Stimulated activated naive B cell treated with anti-CD40 and anti-IgM and Interleukin-4, amounts not matched to agents 10 μg/mL and 1 μg/mL and 100 μg/mL, for 72 hours (primary cell): ENCODE measurements around the gene NRG2.

Experiments used
- ATAC-seq, 2 donors: fragments of 150-1000 bp; cut with Tn5 transposase; replicated peaks; 2 replicates each; pipeline ENCODE4 v1.10.0; 2021; ENCODE audit warnings: moderate library complexity in 1 of 2
- DNase-seq: peaks from one replicate; pipeline ENCODE4 v3.0.0; 2021
- H3K27ac Mint-ChIP-seq: one replicate; pipeline ENCODE4 v1.8.0; 2022; ENCODE audit warnings: mild to moderate bottlenecking, mixed read lengths
- H3K27me3 Mint-ChIP-seq, 2 donors: one replicate each; pipeline ENCODE4 v1.8.0; 2022; ENCODE audit warnings: mixed read lengths in 2 of 2
- H3K36me3 Mint-ChIP-seq, 2 donors: one replicate each; pipeline ENCODE4 v1.8.0; 2022; ENCODE audit warnings: mixed read lengths in 2 of 2, mild to moderate bottlenecking in 1 of 2
- H3K4me1 Mint-ChIP-seq, 2 donors: one replicate each; pipeline ENCODE4 v1.8.0; 2022; ENCODE audit warnings: mixed read lengths in 2 of 2, mild to moderate bottlenecking in 1 of 2
- H3K4me3 Mint-ChIP-seq, 2 donors: one replicate each; pipeline ENCODE4 v1.8.0; 2022; ENCODE audit warnings: mild to moderate bottlenecking in 2 of 2, mixed read lengths in 2 of 2, moderate library complexity in 1 of 2
- H3K9me3 Mint-ChIP-seq, 2 donors: one replicate each; pipeline ENCODE4 v1.8.0; 2022; ENCODE audit warnings: mixed read lengths in 2 of 2, mild to moderate bottlenecking in 1 of 2

NRG2 gene

DNA sequence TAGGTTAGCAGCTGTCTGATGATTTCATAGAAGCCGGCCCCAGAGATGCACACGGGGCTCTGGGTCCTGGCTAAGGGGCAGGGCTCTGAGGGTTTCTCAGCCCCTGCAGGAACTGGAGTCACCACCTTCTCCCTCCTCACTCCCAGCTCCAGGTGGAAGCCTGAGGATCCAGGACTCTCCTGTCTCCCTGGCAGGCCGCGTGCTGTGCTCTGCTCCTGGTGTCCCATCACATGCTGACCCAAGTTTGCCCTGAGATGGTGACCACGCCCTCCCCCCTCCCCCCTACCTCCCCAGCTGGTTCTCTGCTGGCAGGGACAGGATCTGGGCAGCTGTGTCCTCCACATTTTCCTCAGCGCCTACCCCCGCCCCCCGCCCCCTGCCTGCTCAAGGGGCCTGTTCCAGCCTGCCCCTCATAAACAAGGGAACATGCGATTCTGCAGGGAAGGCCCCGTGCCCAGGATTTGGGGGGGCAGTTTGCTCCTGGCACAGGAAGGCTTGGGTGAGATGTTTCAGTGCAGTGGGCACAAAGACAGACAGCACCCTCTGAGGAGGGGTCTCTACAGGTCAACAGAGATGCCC, 160.0 kb downstream of the NRG2 start:
- no peak for ATAC-seq
- H3K9me3 Mint-ChIP-seq, result no peaks in the 10 kb centered on the region
- peaks cover 33 to 50% of the 10 kb centered on the region in 2 donors for H3K27me3 Mint-ChIP-seq
- H3K36me3 Mint-ChIP-seq, result no peaks in the 10 kb centered on the region
- no peak for DNase-seq
- H3K4me1 Mint-ChIP-seq, result peaks cover 0 to 4% of the 10 kb centered on the region in 2 donors
- H3K4me3 Mint-ChIP-seq, result no peak overlapping the region
- no peak overlapping the region for H3K27ac Mint-ChIP-seq

DNA sequence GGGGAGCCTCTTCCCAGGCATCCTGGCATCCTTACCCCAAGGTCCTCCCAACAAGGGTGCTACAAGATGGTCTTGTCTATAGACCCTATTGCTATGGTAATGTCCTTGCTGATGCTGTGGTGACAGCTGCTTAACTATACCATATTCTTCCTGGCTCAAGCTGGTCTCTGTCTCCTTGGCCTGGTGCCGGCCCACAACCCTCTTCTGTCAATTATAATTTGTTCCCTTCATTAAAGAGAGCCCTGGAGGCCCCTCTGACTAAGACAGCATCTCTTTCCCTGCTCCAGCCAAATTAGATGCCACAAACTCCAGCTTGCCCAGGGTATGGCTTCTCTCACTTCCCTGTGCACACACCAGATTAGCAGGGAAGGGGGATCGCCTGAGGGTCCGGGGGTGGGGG, 160.8 kb downstream of the NRG2 start:
- DNase-seq, result no peak
- H3K4me3 Mint-ChIP-seq, result no peak overlapping the region
- H3K27me3 Mint-ChIP-seq, result peaks cover 28 to 47% of the 10 kb centered on the region in 2 donors
- H3K36me3 Mint-ChIP-seq, result no peaks in the 10 kb centered on the region
- H3K27ac Mint-ChIP-seq, result no peak overlapping the region
- no peak for ATAC-seq
- peaks cover 0 to 4% of the 10 kb centered on the region in 2 donors for H3K4me1 Mint-ChIP-seq
- H3K9me3 Mint-ChIP-seq, result no peaks in the 10 kb centered on the region

DNA sequence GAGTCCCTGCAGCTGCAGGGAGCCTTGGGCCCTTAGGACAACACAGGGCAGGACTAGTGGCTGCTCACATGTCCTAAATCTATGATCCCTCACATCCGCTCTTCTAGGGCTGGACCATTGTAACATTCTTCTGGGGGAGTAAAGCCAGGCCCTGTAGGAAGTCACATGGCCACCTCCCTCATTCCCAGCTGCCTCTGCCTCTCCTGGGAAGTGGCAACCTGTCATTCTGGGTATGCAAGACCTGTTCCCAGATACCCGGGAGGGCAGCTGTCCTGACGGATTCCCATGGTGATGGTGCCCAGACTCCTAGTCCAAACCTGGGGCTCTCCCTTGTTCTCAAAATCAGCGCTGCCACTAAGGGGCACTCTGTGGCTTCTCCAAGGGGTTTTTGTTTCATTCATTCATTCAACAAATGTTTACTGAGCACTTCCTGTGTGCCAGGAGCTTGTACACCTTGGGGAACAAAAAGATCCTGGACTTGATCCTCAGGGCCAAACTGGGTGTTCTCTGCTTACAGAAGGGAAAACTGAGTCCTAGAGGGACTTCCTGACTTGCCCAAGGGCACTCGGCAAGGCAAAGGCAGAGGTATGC, 161.9 kb downstream of the NRG2 start:
- H3K36me3 Mint-ChIP-seq, result no peaks in the 10 kb centered on the region
- no peaks in the 10 kb centered on the region for H3K9me3 Mint-ChIP-seq
- H3K27ac Mint-ChIP-seq, result no peak overlapping the region
- ATAC-seq (no peak), DNase-seq (no peak)
- H3K27me3 Mint-ChIP-seq, result peaks cover 27 to 44% of the 10 kb centered on the region in 2 donors
- H3K4me1 Mint-ChIP-seq, result peaks cover 0 to 4% of the 10 kb centered on the region in 2 donors
- H3K4me3 Mint-ChIP-seq, result no peak overlapping the region

DNA sequence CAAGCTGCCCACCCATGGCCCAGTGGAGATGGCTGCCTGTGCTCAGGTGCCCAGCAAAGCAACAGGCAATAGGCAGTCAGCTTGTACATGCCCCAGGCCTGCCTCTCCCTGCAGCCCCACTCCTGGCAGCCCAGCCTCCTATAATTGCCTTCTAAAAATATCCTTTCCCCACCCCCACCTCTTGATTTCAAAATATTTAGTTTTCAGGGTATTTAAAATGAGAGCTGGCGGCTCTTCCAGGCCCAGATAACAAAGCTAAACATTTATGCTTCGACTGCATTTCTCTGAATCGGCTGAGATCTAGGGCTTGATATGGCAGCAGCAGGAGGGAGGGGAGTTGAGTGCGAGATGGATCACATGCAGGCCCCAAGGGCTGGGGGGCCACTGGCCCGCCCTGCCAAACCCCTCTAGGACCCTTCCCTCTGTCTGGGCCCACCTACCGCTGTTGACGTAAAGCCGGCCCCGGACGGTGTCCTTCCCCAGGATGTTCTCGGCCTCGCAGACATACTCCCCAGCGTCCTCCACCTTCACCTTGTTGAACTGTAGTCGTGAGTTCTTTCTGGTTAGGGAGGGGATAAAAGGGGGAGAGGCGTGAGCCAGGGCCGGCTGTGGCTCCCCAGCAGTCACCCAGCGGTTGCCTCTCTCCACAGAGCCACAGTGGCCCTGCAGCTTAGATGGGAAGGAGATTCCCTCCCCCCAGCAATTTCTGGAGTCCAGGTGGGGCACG, 162.5 kb downstream of the NRG2 start:
- DNase-seq (no peak), ATAC-seq (no peak)
- H3K27me3 Mint-ChIP-seq, result peaks cover 26 to 50% of the 10 kb centered on the region in 2 donors
- peaks cover 2 to 3% of the 10 kb centered on the region in 2 donors for H3K9me3 Mint-ChIP-seq
- no peak overlapping the region for H3K4me3 Mint-ChIP-seq
- H3K27ac Mint-ChIP-seq, result no peak overlapping the region
- H3K4me1 Mint-ChIP-seq, result no peaks in the 10 kb centered on the region
- no peaks in the 10 kb centered on the region for H3K36me3 Mint-ChIP-seq

DNA sequence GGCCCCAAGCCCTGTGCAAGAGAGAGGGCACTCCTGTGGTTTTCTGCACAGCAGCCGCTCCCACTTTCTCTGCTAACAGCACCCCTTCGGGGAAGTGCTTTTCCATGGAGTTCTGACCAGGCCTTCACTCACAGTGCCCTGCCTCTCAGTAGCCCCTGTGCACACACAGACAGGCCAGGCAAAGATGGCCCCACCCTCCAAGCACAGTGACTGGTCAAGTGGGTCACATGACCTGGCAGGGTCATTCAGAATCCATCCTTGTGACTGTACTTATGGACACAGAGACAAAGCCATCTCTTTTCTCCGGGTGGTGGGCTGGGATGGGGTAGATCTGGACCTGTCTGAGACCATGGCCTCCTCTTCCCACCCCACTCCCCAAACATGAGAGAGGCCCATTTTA, 165.0 kb downstream of the NRG2 start:
- no peak overlapping the region for H3K27ac Mint-ChIP-seq
- no peaks in the 10 kb centered on the region for H3K4me1 Mint-ChIP-seq
- peaks cover 2 to 3% of the 10 kb centered on the region in 2 donors for H3K9me3 Mint-ChIP-seq
- ATAC-seq (no peak), DNase-seq (no peak)
- no peaks in the 10 kb centered on the region for H3K36me3 Mint-ChIP-seq
- peaks cover 12 to 47% of the 10 kb centered on the region in 2 donors for H3K27me3 Mint-ChIP-seq
- no peak overlapping the region for H3K4me3 Mint-ChIP-seq

DNA sequence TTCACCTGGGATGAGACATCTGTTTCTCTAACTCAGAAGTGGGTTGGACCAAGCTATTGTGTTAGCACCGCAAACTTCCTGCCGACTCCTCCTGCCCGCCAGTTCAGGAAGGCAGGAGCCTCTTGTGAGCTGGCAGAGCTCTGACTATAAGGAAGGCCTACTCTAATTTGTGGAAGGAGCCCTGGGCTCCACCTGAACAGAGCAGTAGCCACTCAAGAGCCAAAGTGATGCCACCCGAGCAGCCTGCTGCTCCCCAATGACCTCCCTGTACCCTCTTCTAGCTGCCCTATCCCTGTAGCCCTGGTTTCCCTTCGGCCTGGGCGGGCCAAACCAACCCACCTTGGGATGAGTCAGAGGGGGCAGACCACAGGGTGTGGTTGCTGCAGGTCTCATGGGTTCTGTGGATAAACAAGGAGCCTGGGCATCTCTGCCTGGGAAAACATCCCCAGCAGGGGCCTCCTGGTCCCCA, 165.9 kb downstream of the NRG2 start:
- Mint-ChIP-seq H3K36me3 (no peaks in the 10 kb centered on the region), H3K27ac (no peak overlapping the region), H3K27me3 (peaks cover 17 to 49% of the 10 kb centered on the region in 2 donors), H3K4me1 (no peaks in the 10 kb centered on the region), H3K4me3 (no peak overlapping the region), H3K9me3 (peaks cover 2 to 3% of the 10 kb centered on the region in 2 donors)
- DNase-seq, result no peak
- no peak for ATAC-seq

DNA sequence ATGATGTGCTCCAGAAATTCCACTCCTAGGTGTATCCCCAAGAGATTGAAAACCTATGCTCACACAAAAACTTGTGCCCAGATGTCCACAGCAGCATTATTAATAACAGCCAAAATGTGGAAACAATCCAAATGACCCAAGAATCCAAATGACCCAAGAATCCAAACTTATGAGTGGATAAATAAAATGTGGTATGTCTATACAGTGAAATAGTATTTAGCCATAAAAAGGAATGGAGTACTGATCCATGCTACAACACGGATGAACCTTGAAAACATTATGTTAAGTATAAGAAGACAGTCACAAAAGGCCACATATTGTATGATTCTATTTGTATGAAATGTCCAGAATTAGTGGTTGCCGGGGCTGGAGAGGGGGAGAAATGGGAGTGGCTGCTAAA, 167.1 kb downstream of the NRG2 start:
- no peaks in the 10 kb centered on the region for H3K4me1 Mint-ChIP-seq
- ATAC-seq, result no peak
- H3K9me3 Mint-ChIP-seq, result peaks cover 2 to 3% of the 10 kb centered on the region in 2 donors

DNA sequence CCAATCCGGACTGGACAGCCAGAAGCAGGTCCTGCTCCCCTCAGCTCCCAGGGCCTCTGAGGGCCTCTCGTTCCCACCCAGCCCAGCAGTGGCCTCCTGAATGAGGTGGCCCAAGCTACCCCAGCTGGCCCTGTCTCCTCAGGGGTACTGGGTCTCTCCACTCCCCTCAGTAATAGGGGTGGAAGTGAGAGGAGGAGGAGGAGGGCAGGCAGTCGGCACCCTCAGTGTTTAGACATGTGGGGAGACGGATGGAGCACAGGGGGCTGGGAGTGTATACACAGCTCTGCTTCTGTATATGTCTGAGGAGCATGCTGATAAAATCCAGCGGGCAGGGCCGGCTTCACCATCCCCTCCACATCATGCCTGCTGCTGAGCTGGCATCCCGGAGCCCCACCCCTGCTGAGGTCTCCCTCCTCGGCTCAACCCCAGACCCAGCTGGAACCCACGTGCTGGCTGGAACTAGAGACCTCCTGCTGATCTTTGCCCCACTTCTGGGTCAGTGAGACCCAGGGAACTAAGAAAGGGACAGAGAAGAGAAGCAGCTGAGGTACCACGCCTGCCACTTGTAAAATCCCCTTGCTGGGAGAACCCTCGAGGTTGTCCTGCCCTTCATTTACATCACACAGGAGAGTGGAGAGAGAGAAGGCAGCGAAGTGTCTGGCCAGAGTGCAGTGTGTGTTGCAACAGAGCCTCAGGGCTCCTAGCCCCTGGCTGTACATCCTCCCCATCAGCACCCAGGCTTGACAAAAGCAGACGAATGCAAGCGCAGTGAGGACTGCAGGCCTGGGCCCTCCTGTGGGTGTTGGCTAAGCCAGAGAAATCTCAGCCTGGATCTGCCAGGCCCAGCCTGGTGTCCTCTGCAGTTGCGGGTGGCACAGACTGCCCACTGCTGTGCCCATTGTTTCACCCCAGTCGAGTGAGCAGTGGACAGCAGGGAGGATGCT, 170.0 kb downstream of the NRG2 start:
- Mint-ChIP-seq H3K4me3 (no peak overlapping the region), H3K27ac (no peak overlapping the region), H3K4me1 (no peaks in the 10 kb centered on the region), H3K27me3 (peaks cover 36 to 52% of the 10 kb centered on the region in 2 donors), H3K9me3 (peaks cover 2 to 3% of the 10 kb centered on the region in 2 donors), H3K36me3 (no peaks in the 10 kb centered on the region)
- ATAC-seq, result no peak
- no peak for DNase-seq

More for the DNA sequence above, 167.1 kb downstream of the NRG2 start:
- Mint-ChIP-seq H3K27ac (no peak overlapping the region), H3K27me3 (peaks cover 24 to 48% of the 10 kb centered on the region in 2 donors), H3K4me3 (no peak overlapping the region), H3K36me3 (no peaks in the 10 kb centered on the region)
- no peak for DNase-seq

DNA sequence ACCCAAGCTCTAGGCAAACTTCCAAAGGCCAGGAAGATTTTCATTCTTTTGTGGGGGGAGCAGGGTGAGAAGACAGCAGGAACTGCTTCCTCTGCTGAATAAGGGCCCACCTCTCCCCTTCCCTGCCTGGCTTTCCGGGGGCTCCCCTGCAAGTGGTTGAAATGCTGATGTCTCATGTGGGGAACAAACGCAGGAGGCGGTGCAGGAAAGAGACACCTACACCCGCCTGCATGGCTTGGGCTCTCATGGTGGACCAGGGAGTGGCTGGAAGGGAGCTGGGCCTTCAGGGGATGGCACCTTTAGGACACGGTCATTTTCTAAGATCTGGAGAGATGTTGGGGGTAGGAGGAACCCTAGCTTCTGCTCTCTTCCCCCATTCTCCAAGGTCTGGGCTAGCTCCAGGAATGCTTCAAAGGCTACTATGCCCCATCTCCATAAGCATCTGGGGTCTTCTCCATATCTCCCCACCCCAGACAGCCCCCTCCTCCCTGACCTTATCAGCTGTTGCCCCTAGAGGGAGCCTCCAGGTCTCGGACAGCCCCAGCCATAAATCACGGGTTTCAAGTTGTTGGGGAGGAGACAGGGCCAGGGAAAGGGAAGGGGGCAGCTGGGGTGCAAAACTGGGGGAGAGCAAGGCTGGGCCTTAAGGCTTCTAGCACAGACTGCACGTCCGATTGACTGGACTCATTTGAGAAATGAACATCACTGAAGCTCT, 170.9 kb downstream of the NRG2 start:
- no peak for DNase-seq
- Mint-ChIP-seq H3K27me3 (peaks cover 42 to 58% of the 10 kb centered on the region in 2 donors), H3K4me1 (no peaks in the 10 kb centered on the region), H3K4me3 (no peak overlapping the region), H3K36me3 (no peaks in the 10 kb centered on the region), H3K27ac (no peak overlapping the region), H3K9me3 (peaks cover 2 to 3% of the 10 kb centered on the region in 2 donors)
- no peak for ATAC-seq

DNA sequence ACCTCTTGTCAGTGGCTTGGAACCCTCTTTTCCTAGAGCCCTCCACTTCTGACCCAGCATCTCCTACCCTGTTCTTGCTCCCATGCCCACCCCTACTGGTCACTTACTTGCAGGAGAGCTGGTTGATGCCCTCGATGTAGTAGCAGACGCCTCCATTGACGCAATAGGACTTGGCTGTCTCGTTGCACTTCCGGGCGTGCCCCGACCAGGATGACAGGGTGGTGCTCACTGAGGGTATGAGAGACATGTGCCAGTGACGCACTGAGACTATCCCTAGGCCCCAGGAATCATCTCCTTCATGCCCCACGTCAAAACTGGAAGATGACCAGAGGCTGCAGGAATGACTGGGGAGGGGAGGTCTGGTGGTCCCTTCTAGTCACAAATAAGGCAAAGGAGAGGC, 171.5 kb downstream of the NRG2 start:
- Mint-ChIP-seq H3K9me3 (peaks cover 2 to 3% of the 10 kb centered on the region in 2 donors), H3K27ac (no peak overlapping the region), H3K4me3 (no peak overlapping the region), H3K27me3 (peaks cover 48 to 64% of the 10 kb centered on the region in 2 donors), H3K36me3 (no peaks in the 10 kb centered on the region), H3K4me1 (no peaks in the 10 kb centered on the region)
- DNase-seq, result no peak
- no peak for ATAC-seq

DNA sequence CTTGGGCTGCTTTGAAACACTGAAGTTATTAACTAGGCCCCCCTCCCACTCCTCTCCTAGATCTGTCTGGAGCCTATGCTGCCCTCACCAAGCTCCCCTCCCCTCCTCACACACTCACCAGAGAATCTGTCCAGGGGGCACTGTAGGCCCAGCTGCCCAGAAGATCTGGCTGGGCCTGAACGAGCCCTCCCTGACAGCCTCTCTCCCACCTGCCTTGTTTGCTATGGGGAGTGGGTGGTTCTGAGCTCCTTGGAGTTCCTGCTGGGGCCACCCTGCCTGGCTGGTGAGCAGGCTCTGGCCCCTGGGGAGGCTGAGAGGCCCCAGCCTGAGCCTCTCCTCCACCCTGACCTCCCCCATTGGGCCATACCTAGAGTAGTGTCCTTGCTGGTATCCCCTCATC, 172.4 kb downstream of the NRG2 start:
- H3K9me3 Mint-ChIP-seq, result no peaks in the 10 kb centered on the region
- peaks cover 49 to 66% of the 10 kb centered on the region in 2 donors for H3K27me3 Mint-ChIP-seq
- H3K36me3 Mint-ChIP-seq, result no peaks in the 10 kb centered on the region
- no peak overlapping the region for H3K27ac Mint-ChIP-seq
- H3K4me3 Mint-ChIP-seq, result no peak overlapping the region
- ATAC-seq (no peak), DNase-seq (no peak)
- no peaks in the 10 kb centered on the region for H3K4me1 Mint-ChIP-seq

DNA sequence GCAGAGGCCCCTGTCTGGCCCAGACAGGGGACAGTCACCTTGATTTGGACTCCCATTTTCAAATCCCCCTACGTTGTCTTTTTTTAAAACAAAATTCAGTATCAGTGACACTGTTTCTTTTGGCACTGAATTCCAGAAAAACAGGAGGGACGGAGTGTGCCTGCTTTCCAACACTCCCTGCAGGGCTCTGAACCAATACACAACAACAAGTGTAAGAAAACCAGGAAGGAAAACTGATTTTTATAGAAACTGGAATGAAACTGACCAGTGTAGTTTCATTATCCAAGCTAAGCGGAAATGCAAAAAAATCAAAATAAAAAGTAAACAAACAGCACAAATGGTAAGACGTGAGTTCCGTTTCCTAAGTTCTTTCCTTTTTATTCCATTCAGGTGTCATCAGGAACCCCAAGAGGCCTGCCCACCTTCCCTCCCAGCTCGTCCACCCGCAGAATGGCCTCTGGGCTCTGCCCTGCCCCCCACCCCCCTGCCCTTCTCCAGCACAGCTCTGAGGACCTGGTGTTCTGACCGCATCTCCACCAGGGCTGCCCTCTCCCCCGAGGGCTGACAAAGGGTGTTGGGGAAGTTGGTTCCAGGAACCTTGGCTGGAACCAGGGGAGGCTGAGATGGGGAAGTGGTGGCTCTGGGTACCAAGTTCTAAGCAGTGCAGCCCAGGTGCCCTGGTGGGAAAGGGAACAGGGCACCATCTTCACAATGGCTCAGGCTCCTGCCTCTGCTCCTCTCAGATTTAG, 173.9 kb downstream of the NRG2 start:
- Mint-ChIP-seq H3K4me1 (no peaks in the 10 kb centered on the region), H3K27me3 (peaks cover 55 to 69% of the 10 kb centered on the region in 2 donors), H3K36me3 (no peaks in the 10 kb centered on the region), H3K4me3 (no peak overlapping the region), H3K9me3 (no peaks in the 10 kb centered on the region), H3K27ac (no peak overlapping the region)
- DNase-seq, result no peak
- ATAC-seq, result no peak

DNA sequence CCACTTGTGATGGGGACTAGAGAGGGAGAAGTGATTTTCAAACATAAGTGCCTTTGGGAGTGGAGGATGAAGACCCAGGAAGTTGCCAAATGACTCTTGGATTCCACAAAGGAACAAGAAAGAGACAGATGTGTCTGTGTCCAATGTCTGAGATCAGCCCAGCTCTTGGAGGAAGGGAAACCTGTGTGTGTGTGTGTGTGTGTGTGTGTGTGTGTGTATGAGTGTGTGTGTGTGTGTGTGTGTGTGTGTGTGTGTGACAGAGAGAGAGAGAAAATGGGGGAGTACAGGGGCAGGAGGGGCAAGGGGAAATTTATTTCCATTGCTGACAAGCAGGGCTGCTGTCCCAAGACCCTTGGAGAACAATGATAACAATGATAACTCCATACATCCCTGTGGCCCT, 175.5 kb downstream of the NRG2 start:
- Mint-ChIP-seq H3K36me3 (no peaks in the 10 kb centered on the region), H3K4me1 (peaks cover 0 to under 1% of the 10 kb centered on the region in 2 donors), H3K27me3 (peaks cover 46 to 56% of the 10 kb centered on the region in 2 donors), H3K27ac (no peak overlapping the region), H3K9me3 (no peaks in the 10 kb centered on the region), H3K4me3 (no peak overlapping the region)
- ATAC-seq (no peak), DNase-seq (no peak)
